ENCODE data around the gene ARHGAP31.

Gene ARHGAP31

GRCh38 chr3:119409844-119410243, 115.7 kb downstream of the ARHGAP31 start:
- Histone ChIP-seq H3K36me3 (ENCODE audit: insufficient read depth, low read length) (no peaks in the 10 kb centered on the region), H4K20me1 (ENCODE audit: insufficient read depth, low read length) (no peaks in the 10 kb centered on the region), H3K9me3 (ENCODE audit: low read length) (no peaks in the 10 kb centered on the region), H3F3A (ENCODE audit: insufficient read depth, low read length) (no peaks in the 10 kb centered on the region), H3K4me1 (ENCODE audit: insufficient read depth, low read length, severe bottlenecking) (peaks cover 13% of the 10 kb centered on the region), H3K79me2 (ENCODE audit: insufficient read depth, low read length) (no peaks in the 10 kb centered on the region), H3K27ac (ENCODE audit: low read depth, low read length, poor library complexity, severe bottlenecking) (no peak overlapping the region), H3K4me2 (ENCODE audit: low read length) (no peak overlapping the region), H3K9ac (ENCODE audit: low read length) (no peak overlapping the region), H3K9me2 (ENCODE audit: low read depth, low read length) (no peaks in the 10 kb centered on the region), H3K4me3 (ENCODE audit: low read depth, low read length, poor library complexity, severe bottlenecking) (no peak overlapping the region), H3K27me3 (ENCODE audit: insufficient read depth, low read length) (no peaks in the 10 kb centered on the region), H2AFZ (ENCODE audit: low read length) (no peak overlapping the region)
- TF ChIP-seq CTCF (IDR thresholded peaks at IDR 0.05; ENCODE audit: low read length) (no peak), EZH2 (IDR thresholded peaks at IDR 0.05; ENCODE audit: borderline replicate concordance, low read length) (no peak)

- H3K4me3 ChIP-seq (ENCODE audit: low read depth, low read length, poor library complexity, severe bottlenecking) = no peak overlapping the region
- no peaks in the 10 kb centered on the region for H3K9me2 ChIP-seq (ENCODE audit: low read depth, low read length)
- TF ChIP-seq CTCF (IDR thresholded peaks at IDR 0.05; ENCODE audit: low read length) (no peak), EZH2 (IDR thresholded peaks at IDR 0.05; ENCODE audit: borderline replicate concordance, low read length) (no peak)
- no peak overlapping the region for H3K9ac ChIP-seq (ENCODE audit: low read length)
- H3K4me1 ChIP-seq (ENCODE audit: insufficient read depth, low read length, severe bottlenecking) = peaks cover 4% of the 10 kb centered on the region
- H3K27me3 ChIP-seq (ENCODE audit: insufficient read depth, low read length) = no peaks in the 10 kb centered on the region
- no peak overlapping the region for H2AFZ ChIP-seq (ENCODE audit: low read length)
- no peaks in the 10 kb centered on the region for H3F3A ChIP-seq (ENCODE audit: insufficient read depth, low read length)
- H3K36me3 ChIP-seq (ENCODE audit: insufficient read depth, low read length) = no peaks in the 10 kb centered on the region
- H3K4me2 ChIP-seq (ENCODE audit: low read length) = no peak overlapping the region
- no peak overlapping the region for H3K27ac ChIP-seq (ENCODE audit: low read depth, low read length, poor library complexity, severe bottlenecking)
- no peaks in the 10 kb centered on the region for H4K20me1 ChIP-seq (ENCODE audit: insufficient read depth, low read length)
- no peaks in the 10 kb centered on the region for H3K79me2 ChIP-seq (ENCODE audit: insufficient read depth, low read length)
- no peaks in the 10 kb centered on the region for H3K9me3 ChIP-seq (ENCODE audit: low read length)
These were observed 119.6 kb downstream of the ARHGAP31 start for GRCh38 chr3:119413603-119414280.

- TF ChIP-seq EZH2 (IDR thresholded peaks at IDR 0.05; ENCODE audit: borderline replicate concordance, low read length) (no peak), CTCF (IDR thresholded peaks at IDR 0.05; ENCODE audit: low read length) (no peak)
- H3K4me2 ChIP-seq (ENCODE audit: low read length) = no peak overlapping the region
- H3K27ac ChIP-seq (ENCODE audit: low read depth, low read length, poor library complexity, severe bottlenecking) = no peak overlapping the region
- H3K9me2 ChIP-seq (ENCODE audit: low read depth, low read length) = no peaks in the 10 kb centered on the region
- H3K36me3 ChIP-seq (ENCODE audit: insufficient read depth, low read length) = no peaks in the 10 kb centered on the region
- no peak overlapping the region for H2AFZ ChIP-seq (ENCODE audit: low read length)
- no peaks in the 10 kb centered on the region for H3K27me3 ChIP-seq (ENCODE audit: insufficient read depth, low read length)
- no peaks in the 10 kb centered on the region for H3K9me3 ChIP-seq (ENCODE audit: low read length)
- no peak overlapping the region for H3K4me3 ChIP-seq (ENCODE audit: low read depth, low read length, poor library complexity, severe bottlenecking)
- no peak overlapping the region for H3K9ac ChIP-seq (ENCODE audit: low read length)
- H3F3A ChIP-seq (ENCODE audit: insufficient read depth, low read length) = no peaks in the 10 kb centered on the region
- no peaks in the 10 kb centered on the region for H3K79me2 ChIP-seq (ENCODE audit: insufficient read depth, low read length)
- no peaks in the 10 kb centered on the region for H4K20me1 ChIP-seq (ENCODE audit: insufficient read depth, low read length)
- H3K4me1 ChIP-seq (ENCODE audit: insufficient read depth, low read length, severe bottlenecking) = no peaks in the 10 kb centered on the region
These were observed 122.7 kb downstream of the ARHGAP31 start for GRCh38 chr3:119416873-119417272.
